ENCODE results near the gene HHIP.

HHIP gene

GRCh38 chr4:144732584-144733428, 86.8 kb downstream of the HHIP start:
- POLR2A ChIA-PET: no interaction called here
- CTCF ChIA-PET: no interaction called here
- DNase-seq (ENCODE audit: extremely low spot score): no peak
- no peak for TF ChIP-seq CTCF (IDR thresholded peaks at IDR 0.05; ENCODE audit: control extremely low read depth, extremely low read depth, low read depth, missing control alignments)

- CTCF ChIA-PET: no interaction called here
- no peak for DNase-seq (ENCODE audit: extremely low spot score)
- no peak for TF ChIP-seq CTCF (IDR thresholded peaks at IDR 0.05; ENCODE audit: control extremely low read depth, extremely low read depth, low read depth, missing control alignments)
- POLR2A ChIA-PET: no interaction called here
These were observed 87.6 kb downstream of the HHIP start for GRCh38 chr4:144733566-144733965.

- ChIA-PET CTCF (no interaction called here), POLR2A (no interaction called here)
- no peak for TF ChIP-seq CTCF (IDR thresholded peaks at IDR 0.05; ENCODE audit: control extremely low read depth, extremely low read depth, low read depth, missing control alignments)
- DNase-seq (ENCODE audit: extremely low spot score): no peak
These were observed 88.6 kb downstream of the HHIP start for GRCh38 chr4:144734522-144734921.

GRCh38 chr4:144738649-144739048, 92.7 kb downstream of the HHIP start:
- no peak for DNase-seq (ENCODE audit: extremely low spot score)
- ChIA-PET POLR2A (no interaction called here), CTCF (no interaction called here)
- no peak for TF ChIP-seq CTCF (IDR thresholded peaks at IDR 0.05; ENCODE audit: control extremely low read depth, extremely low read depth, low read depth, missing control alignments)

GRCh38 chr4:144739511-144740033, 93.6 kb downstream of the HHIP start:
- ChIA-PET CTCF (no interaction called here), POLR2A (no interaction called here)
- no peak for TF ChIP-seq CTCF (IDR thresholded peaks at IDR 0.05; ENCODE audit: control extremely low read depth, extremely low read depth, low read depth, missing control alignments)
- no peak for DNase-seq (ENCODE audit: extremely low spot score)

GRCh38 chr4:144740316-144740715, 94.4 kb downstream of the HHIP start:
- no peak for DNase-seq (ENCODE audit: extremely low spot score)
- POLR2A ChIA-PET: no interaction called here
- CTCF ChIA-PET: no interaction called here
- TF ChIP-seq CTCF (IDR thresholded peaks at IDR 0.05; ENCODE audit: control extremely low read depth, extremely low read depth, low read depth, missing control alignments): no peak

Measured in GM10248 (cell line).